ENCODE data around the gene DEPDC7. TPM values are rescaled to one million over a fixed set of nuclear protein-coding genes. Genes with fewer than 3 reads are reported as not detected.
"Not testable (repeated sequence)": the region's sequence is repeated elsewhere in the genome, so short reads cannot be mapped to it uniquely, and the experiment has no call there.

The DEPDC7 gene
- total RNA-seq, 1 experiment from 2014 or later: 2.2 TPM

- DNase-seq (ENCODE audit: extremely low read depth, low read depth): no peak
Measured at GRCh38 chr11:33021937-33022336, 6.3 kb downstream of the DEPDC7 start.

- no peak for DNase-seq (ENCODE audit: extremely low read depth, low read depth)
Measured at GRCh38 chr11:33025339-33025722, 9.7 kb downstream of the DEPDC7 start.

- no peak for DNase-seq (ENCODE audit: extremely low read depth, low read depth)
Measured at GRCh38 chr11:33027233-33027632, 11.6 kb downstream of the DEPDC7 start.

GRCh38 chr11:33027846-33028536 is 12.3 kb downstream of the DEPDC7 start:
- no peak for DNase-seq (ENCODE audit: extremely low read depth, low read depth)

- no peak for DNase-seq (ENCODE audit: extremely low read depth, low read depth)
Measured at GRCh38 chr11:33028537-33028914, 12.8 kb downstream of the DEPDC7 start.

- DNase-seq (ENCODE audit: extremely low read depth, low read depth): not testable (repeated sequence)
Measured at GRCh38 chr11:33029218-33029617, 13.5 kb downstream of the DEPDC7 start.

- no peak for DNase-seq (ENCODE audit: extremely low read depth, low read depth)
Measured at GRCh38 chr11:33033493-33033892, 17.8 kb downstream of the DEPDC7 start.

GRCh38 chr11:33035011-33035410 is 19.3 kb downstream of the DEPDC7 start:
- DNase-seq (ENCODE audit: extremely low read depth, low read depth): no peak

- DNase-seq (ENCODE audit: extremely low read depth, low read depth): peak; percentile 36
Measured at GRCh38 chr11:33039274-33040032, 23.8 kb downstream of the DEPDC7 start, which contains the start of gene TCP11L1. Gene TCP11L1 (plus strand): TSS chr11:33039572. CDS start chr11:33043774, 4,202 bp downstream.

- no peak for DNase-seq (ENCODE audit: extremely low read depth, low read depth)
Measured at GRCh38 chr11:33040033-33040861, 24.6 kb downstream of the DEPDC7 start.

- no peak for DNase-seq (ENCODE audit: extremely low read depth, low read depth)
Measured at GRCh38 chr11:33040862-33041453, 25.3 kb downstream of the DEPDC7 start.

GRCh38 chr11:33043221-33043830 is 27.6 kb downstream of the DEPDC7 start:
- DNase-seq (ENCODE audit: extremely low read depth, low read depth): no peak

GRCh38 chr11:33044285-33044756 is 28.6 kb downstream of the DEPDC7 start:
- DNase-seq (ENCODE audit: extremely low read depth, low read depth): no peak

- DNase-seq (ENCODE audit: extremely low read depth, low read depth): no peak
Measured at GRCh38 chr11:33045551-33046255, 30.0 kb downstream of the DEPDC7 start.

GRCh38 chr11:33048701-33049100 is 33.0 kb downstream of the DEPDC7 start:
- not testable (repeated sequence) for DNase-seq (ENCODE audit: extremely low read depth, low read depth)

GRCh38 chr11:33049565-33050408 is 34.1 kb downstream of the DEPDC7 start:
- not testable (repeated sequence) for DNase-seq (ENCODE audit: extremely low read depth, low read depth)

- no peak for DNase-seq (ENCODE audit: extremely low read depth, low read depth)
Measured at GRCh38 chr11:33052231-33052630, 36.6 kb downstream of the DEPDC7 start.

- no peak for DNase-seq (ENCODE audit: extremely low read depth, low read depth)
Measured at GRCh38 chr11:33055375-33055774, 39.7 kb downstream of the DEPDC7 start.

GRCh38 chr11:33057284-33057683 is 41.6 kb downstream of the DEPDC7 start:
- DNase-seq (ENCODE audit: extremely low read depth, low read depth): no peak

All from NCI-H460 (cell line).